Adrenal gland (tissue), 5 donors: ENCODE results near the gene ZYG11B.

Experiments used
- CTCF ChIP-seq, 6 experiments: fragments of 450-650 bp in 4 of 6; fragments of 200-600 bp in 2 of 6; sonication (generic) in 1 of 6; IDR thresholded peaks; 1 replicate in 5 of 6; 2 replicates in 1 of 6; pipeline versions ENCODE4 v1.5.1 to v1.8.0; 2016 to 2021; ENCODE audit warnings: antibody characterized with exemption in 6 of 6, mild to moderate bottlenecking in 2 of 6, moderate library complexity in 1 of 6
- POLR2A ChIP-seq, 2 donors: fragments of 450-650 bp; IDR thresholded peaks; one replicate each; pipeline ENCODE4 v1.6.1; 2017; ENCODE audit warnings: antibody characterized with exemption in 2 of 2, mild to moderate bottlenecking in 2 of 2, moderate library complexity in 1 of 2
- donor health status: DM: no; HTN: no; CAD: no.

DNA sequence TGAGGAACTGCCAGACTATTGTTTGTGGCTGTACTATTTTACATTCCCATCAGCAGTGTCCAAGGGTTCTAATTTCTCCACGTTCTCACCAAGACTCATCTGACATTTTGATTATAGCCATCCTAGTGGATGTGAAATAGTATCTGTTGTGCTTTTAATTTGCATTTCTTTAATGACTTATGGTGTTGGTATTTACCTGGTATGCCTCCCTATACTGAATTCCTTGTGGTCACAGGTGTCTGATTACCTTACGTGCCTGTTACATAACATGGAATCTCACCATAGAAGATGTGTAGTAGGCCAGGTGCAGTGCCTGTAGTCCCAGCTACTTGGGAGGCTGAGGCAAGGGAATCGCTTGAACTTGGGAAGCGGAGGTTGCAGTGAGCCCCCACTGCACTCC, 129.8 kb downstream of the ZYG11B start:
- no peak for TF ChIP-seq CTCF (IDR thresholded peaks at IDR 0.05)
- TF ChIP-seq POLR2A (IDR thresholded peaks at IDR 0.05), result no peak
